HG02588 (cell line): ENCODE data around the gene PRSS27.
"Not testable (repeated sequence)": the region's sequence is repeated elsewhere in the genome, so short reads cannot be mapped to it uniquely, and the experiment has no call there.

ENCODE experiments used
- ATAC-seq: cut with Tn5 transposase; IDR thresholded peaks from one replicate; pipeline ENCODE4 v1.9.1; 2021; ENCODE audit warnings: mild to moderate bottlenecking, moderate library complexity; ENCODE audit not compliant: unreplicated experiment

PRSS27 gene

GRCh38 chr16:2679902-2680301, 40.1 kb downstream of the PRSS27 start:
- not testable (repeated sequence) for ATAC-seq

GRCh38 chr16:2678206-2678965, 41.6 kb downstream of the PRSS27 start:
- not testable (repeated sequence) for ATAC-seq

GRCh38 chr16:2676937-2677336, 43.1 kb downstream of the PRSS27 start:
- not testable (repeated sequence) for ATAC-seq

- ATAC-seq, result no peak
These were observed 44.3 kb downstream of the PRSS27 start for GRCh38 chr16:2675714-2676113.

GRCh38 chr16:2675021-2675420, 45.0 kb downstream of the PRSS27 start:
- ATAC-seq, result no peak

- peak; percentile 90 for ATAC-seq
These were observed 46.7 kb downstream of the PRSS27 start for GRCh38 chr16:2673066-2673999.

GRCh38 chr16:2671741-2672140, 48.3 kb downstream of the PRSS27 start:
- ATAC-seq, result no peak

GRCh38 chr16:2671193-2671592, 48.8 kb downstream of the PRSS27 start:
- not testable (repeated sequence) for ATAC-seq

GRCh38 chr16:2670017-2670416, 50.0 kb downstream of the PRSS27 start:
- ATAC-seq, result not testable (repeated sequence)

- ATAC-seq, result not testable (repeated sequence)
These were observed 50.4 kb downstream of the PRSS27 start for GRCh38 chr16:2669587-2669986.

GRCh38 chr16:2666671-2667070, 53.4 kb downstream of the PRSS27 start:
- ATAC-seq, result not testable (repeated sequence)

GRCh38 chr16:2664574-2664982, 55.4 kb downstream of the PRSS27 start:
- ATAC-seq, result no peak

GRCh38 chr16:2663553-2664546, 56.2 kb downstream of the PRSS27 start:
- ATAC-seq, result no peak
